HG02571 (cell line): ENCODE measurements around the gene CADM1.

Experiments
- ATAC-seq: cut with Tn5 transposase; IDR thresholded peaks from one replicate; pipeline ENCODE4 v1.9.1; 2021; ENCODE audit warnings: mild to moderate bottlenecking, moderate library complexity; ENCODE audit not compliant: unreplicated experiment

CADM1 gene

GRCh38 chr11:115504276-115505158, at the start of gene CADM1:
TSS of gene CADM1 (minus strand) at chr11:115504415.
- peak; percentile 69 for ATAC-seq

GRCh38 chr11:115552773-115553438, 48.7 kb upstream of the CADM1 start:
- no peak for ATAC-seq

- no peak for ATAC-seq
These were observed 48.0 kb upstream of the CADM1 start for GRCh38 chr11:115552151-115552772.

GRCh38 chr11:115550291-115551059, 46.3 kb upstream of the CADM1 start:
- no peak for ATAC-seq

GRCh38 chr11:115548878-115549528, 44.8 kb upstream of the CADM1 start:
- no peak for ATAC-seq

- ATAC-seq = no peak
These were observed 41.5 kb upstream of the CADM1 start for GRCh38 chr11:115545581-115546210.

GRCh38 chr11:115544422-115544948, 40.3 kb upstream of the CADM1 start:
- no peak for ATAC-seq

GRCh38 chr11:115541518-115541917, 37.3 kb upstream of the CADM1 start:
- ATAC-seq = no peak

GRCh38 chr11:115539844-115540243, 35.6 kb upstream of the CADM1 start:
- ATAC-seq = no peak

GRCh38 chr11:115535781-115536180, 31.6 kb upstream of the CADM1 start:
- ATAC-seq = no peak

GRCh38 chr11:115530752-115531151, 26.5 kb upstream of the CADM1 start:
- no peak for ATAC-seq

GRCh38 chr11:115528225-115528624, 24.0 kb upstream of the CADM1 start:
- no peak for ATAC-seq

- no peak for ATAC-seq
These were observed 23.4 kb upstream of the CADM1 start for GRCh38 chr11:115527534-115528125.

- no peak for ATAC-seq
These were observed 21.4 kb upstream of the CADM1 start for GRCh38 chr11:115525531-115526006.

- no peak for ATAC-seq
These were observed 20.4 kb upstream of the CADM1 start for GRCh38 chr11:115524572-115524971.

GRCh38 chr11:115523727-115524399, 19.6 kb upstream of the CADM1 start:
- no peak for ATAC-seq

GRCh38 chr11:115522302-115522701, 18.1 kb upstream of the CADM1 start:
- ATAC-seq = no peak

GRCh38 chr11:115521825-115522224, 17.6 kb upstream of the CADM1 start:
- ATAC-seq = no peak
